ENCODE results near the gene PRSS37.
"Not testable (repeated sequence)": the region's sequence is repeated elsewhere in the genome, so short reads cannot be mapped to it uniquely, and the experiment has no call there.

PRSS37 gene

GRCh38 chr7:141841385-141841784 lies at the start of gene PRSS37:
PRSS37 (minus strand) TSS chr7:141841485; CDS start chr7:141841049, 436 bp downstream.
- no peak for DNase-seq

- DNase-seq, result no peak
These were observed 48.0 kb upstream of the PRSS37 start for GRCh38 chr7:141889321-141889720.

- DNase-seq, result no peak
These were observed 43.4 kb upstream of the PRSS37 start for GRCh38 chr7:141884539-141885225.

GRCh38 chr7:141880960-141881359 lies 39.7 kb upstream of the PRSS37 start:
- no peak for DNase-seq

- no peak for DNase-seq
These were observed 36.1 kb upstream of the PRSS37 start for GRCh38 chr7:141877365-141877764.

- DNase-seq, result no peak
These were observed 35.1 kb upstream of the PRSS37 start for GRCh38 chr7:141876371-141876770.

GRCh38 chr7:141875453-141875852 lies 34.2 kb upstream of the PRSS37 start:
- DNase-seq, result no peak

- peak; percentile 47 for DNase-seq
These were observed 33.5 kb upstream of the PRSS37 start for GRCh38 chr7:141874787-141875186.

GRCh38 chr7:141872931-141873330 lies 31.6 kb upstream of the PRSS37 start:
- DNase-seq, result peak; percentile 60

- no peak for DNase-seq
These were observed 25.7 kb upstream of the PRSS37 start for GRCh38 chr7:141866974-141867373.

GRCh38 chr7:141864765-141865447 lies 23.6 kb upstream of the PRSS37 start:
- no peak for DNase-seq

- DNase-seq, result no peak
These were observed 18.9 kb upstream of the PRSS37 start for GRCh38 chr7:141860207-141860606.

GRCh38 chr7:141847996-141848395 lies 6.7 kb upstream of the PRSS37 start:
- DNase-seq, result no peak

- no peak for DNase-seq
These were observed 3.0 kb upstream of the PRSS37 start for GRCh38 chr7:141844256-141844655.

GRCh38 chr7:141842904-141843303 lies 1.6 kb upstream of the PRSS37 start:
- no peak for DNase-seq

GRCh38 chr7:141840708-141841107 lies 577 bp downstream of the PRSS37 start:
- DNase-seq, result no peak

- DNase-seq, result no peak
These were observed 2.0 kb downstream of the PRSS37 start for GRCh38 chr7:141839256-141839655.

- DNase-seq, result no peak
These were observed 2.7 kb downstream of the PRSS37 start for GRCh38 chr7:141838581-141838980.

- no peak for DNase-seq
These were observed 3.6 kb downstream of the PRSS37 start for GRCh38 chr7:141837683-141838082.

- DNase-seq, result not testable (repeated sequence)
These were observed 18.9 kb downstream of the PRSS37 start for GRCh38 chr7:141822432-141822831.

- no peak for DNase-seq
These were observed 21.2 kb downstream of the PRSS37 start for GRCh38 chr7:141820067-141820466.

- DNase-seq, result no peak
These were observed 48.8 kb downstream of the PRSS37 start for GRCh38 chr7:141792526-141792925.

GRCh38 chr7:141789917-141790316 lies 51.4 kb downstream of the PRSS37 start, which contains the start of gene TAS2R5:
TAS2R5 (plus strand) TSS chr7:141790217; CDS start chr7:141790362, 145 bp downstream.
- DNase-seq, result no peak

GRCh38 chr7:141788296-141788695 lies 53.0 kb downstream of the PRSS37 start:
- no peak for DNase-seq
